ENCODE data around the gene LGI4.
"Not testable (repeated sequence)": the region's sequence is repeated elsewhere in the genome, so short reads cannot be mapped to it uniquely, and the experiment has no call there.

Gene LGI4

DNA sequence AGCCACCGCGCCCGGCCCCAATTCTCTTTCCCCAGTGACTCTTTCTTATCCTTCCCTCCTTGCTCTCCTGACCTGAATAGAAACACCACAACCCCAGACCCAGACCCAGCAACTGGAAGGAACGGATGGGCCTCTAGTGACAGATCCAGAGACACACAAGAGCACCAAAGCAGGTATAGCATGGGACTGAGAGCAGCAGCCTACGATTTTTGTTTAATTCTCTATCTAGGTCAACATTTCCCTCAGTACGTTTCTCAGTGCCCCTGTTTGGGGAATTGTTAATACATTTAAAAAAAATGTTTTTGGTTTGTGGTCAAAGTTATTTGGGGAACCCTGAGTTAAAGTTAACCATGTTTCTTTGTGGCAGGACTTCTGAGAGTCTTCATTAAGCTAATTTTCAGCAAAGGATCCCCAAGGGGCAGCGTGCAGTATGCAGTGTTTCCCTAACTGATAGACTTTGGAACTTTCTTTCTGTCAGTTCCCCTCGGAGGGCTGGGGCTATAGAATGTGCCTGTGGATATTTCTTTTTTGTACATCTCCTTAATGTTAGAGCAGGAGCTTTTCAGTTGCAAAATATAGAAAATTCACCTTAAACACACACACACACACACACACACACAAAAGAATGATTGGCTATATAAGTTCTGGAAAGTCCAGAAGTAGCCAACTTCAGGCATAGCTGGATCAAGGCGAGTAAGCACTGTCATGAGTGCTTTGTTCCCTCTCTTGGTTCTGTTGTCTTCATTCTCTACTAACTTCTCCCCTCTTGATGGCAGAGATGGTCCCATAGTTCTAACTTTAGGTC is 26.0 kb upstream of the LGI4 start:
- DNase-seq: no peak

DNA sequence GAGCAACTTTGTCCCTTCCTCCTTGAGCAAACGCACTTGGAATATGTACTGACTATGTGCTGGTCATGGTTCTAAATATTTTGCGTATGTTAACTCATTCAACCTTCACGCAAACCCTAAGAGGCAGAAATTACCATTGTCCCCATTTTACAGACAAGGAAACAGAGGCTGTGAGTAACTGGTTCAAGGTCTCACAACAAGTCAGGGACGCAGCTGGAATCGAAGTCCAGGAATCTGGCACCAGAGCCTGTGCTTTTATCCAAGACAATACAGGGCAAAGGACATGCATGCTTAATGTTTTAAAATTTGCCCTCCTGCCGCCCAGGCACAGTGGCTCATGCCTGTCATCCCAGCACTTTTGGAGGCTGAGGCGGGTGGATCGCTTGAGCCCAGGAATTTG is 24.7 kb upstream of the LGI4 start:
- no peak for DNase-seq

DNA sequence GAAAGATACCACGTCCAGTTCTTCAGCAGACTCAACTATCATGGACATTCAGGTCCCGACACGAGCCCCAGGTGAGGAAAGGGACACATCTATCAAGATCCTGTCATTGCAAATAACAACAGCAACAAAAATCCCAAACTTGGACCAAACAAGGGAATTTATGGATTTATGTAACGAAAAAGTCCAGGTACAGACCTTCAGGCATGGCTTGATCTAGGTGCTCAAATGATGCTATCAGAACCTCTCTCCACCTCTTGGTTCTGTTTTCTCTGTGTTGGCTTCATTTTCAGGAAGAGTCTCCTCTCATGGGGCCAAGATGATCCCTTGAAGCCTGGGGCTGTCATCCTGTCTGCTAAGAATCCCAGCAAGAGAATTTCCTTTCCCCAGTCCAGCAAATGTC is 22.6 kb upstream of the LGI4 start:
- DNase-seq: no peak

DNA sequence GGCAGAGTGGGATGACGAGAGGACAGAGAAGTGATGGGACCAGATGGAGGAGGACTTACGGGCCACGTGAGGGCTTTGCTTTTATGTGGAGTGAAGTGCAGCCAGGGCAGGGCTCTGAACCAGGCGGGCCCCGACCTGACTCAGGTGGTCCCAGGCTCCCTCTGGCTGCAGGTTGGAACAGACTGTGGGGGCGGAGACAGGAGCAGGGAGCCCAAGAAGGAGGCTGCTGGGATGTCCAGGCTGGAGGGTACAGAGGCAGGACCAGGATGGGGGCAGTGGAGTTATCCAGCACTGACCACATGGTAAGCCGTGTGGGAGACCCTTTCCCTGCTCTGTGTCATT is 21.8 kb upstream of the LGI4 start:
- DNase-seq: no peak

DNA sequence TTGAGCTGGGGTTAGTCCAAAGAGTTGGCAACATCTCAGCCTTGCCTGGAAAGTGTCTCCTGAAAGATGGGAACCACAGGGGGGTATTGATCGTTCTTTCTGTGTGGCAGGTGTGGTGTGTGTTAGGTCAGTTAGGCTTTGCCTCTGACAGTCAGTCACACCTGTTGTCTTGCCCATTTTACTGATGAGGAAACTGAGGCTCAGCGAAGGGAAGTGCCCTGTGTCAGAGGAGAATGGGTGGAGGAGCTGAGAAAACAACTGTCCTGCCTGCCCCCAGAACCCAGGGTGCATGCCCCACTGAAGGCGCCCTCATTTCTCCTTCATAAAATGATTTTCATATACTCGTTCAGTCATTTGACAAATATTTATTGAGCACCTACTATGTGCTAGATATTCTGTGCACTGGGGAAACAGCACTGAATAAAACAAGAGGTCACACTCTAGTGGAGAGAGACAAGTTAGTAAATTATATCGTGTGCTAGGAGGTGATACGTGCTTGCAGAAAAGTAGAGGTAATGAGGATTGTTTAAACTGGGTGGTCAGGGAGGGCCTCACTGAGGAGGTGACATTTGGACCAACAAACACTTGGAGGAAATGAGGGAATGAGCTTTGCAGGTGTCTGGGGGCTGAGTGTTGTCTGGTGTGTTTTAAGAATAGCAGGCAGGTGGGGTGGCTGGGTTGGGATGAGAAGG is 21.3 kb upstream of the LGI4 start:
- no peak for DNase-seq

DNA sequence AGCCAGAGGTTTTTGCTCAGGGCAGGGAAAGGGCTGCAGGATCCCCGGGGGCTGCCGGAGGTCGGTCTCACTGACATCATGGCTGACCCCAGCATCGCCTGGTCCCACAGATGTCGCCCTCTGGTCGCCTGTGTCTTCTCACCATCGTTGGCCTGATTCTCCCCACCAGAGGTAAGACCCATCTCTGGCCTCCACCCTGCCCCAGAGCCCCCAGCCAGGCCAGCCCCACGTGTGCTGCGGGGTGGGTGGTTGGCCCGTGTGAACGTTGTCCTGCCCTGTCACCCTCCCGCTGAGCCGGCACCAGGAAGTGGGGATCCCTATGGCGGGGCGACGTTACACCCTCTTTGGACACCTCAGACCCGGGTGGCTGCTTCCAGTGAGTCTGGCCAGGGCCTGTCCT is 20.6 kb upstream of the LGI4 start:
- no peak for DNase-seq

GRCh38 chr19:35154525-35155406 is 19.9 kb upstream of the LGI4 start, which contains the start of gene FXYD5:
FXYD5 (plus strand) TSS chr19:35154735; CDS start chr19:35155551, 816 bp downstream.
- peak; percentile 89 for DNase-seq

- no peak for DNase-seq
Measured at GRCh38 chr19:35153701-35154524, 19.1 kb upstream of the LGI4 start.

DNA sequence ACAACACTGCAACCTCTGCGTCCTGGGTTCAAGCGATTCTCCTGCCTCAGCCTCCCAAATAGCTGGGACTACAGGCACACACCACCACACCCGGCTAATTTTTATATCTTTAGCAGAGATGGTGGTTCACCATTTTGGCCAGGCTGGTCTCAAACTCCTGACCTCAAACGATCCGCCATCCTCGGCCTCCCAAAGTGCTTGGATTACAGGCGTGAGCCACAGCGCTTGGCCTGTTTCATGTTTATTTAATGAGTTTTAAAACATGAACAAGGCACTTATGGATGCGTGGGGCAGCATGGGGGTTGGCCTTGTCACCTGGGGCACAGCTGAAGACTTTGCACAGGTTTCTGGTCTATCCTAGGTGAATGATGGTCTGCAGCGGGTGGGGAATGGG is 18.3 kb upstream of the LGI4 start:
- not testable (repeated sequence) for DNase-seq

- no peak for DNase-seq
Measured at GRCh38 chr19:35151273-35152065, 16.6 kb upstream of the LGI4 start.

- no peak for DNase-seq
Measured at GRCh38 chr19:35150445-35150844, 15.6 kb upstream of the LGI4 start.

GRCh38 chr19:35149463-35149862 is 14.6 kb upstream of the LGI4 start:
- DNase-seq: no peak

DNA sequence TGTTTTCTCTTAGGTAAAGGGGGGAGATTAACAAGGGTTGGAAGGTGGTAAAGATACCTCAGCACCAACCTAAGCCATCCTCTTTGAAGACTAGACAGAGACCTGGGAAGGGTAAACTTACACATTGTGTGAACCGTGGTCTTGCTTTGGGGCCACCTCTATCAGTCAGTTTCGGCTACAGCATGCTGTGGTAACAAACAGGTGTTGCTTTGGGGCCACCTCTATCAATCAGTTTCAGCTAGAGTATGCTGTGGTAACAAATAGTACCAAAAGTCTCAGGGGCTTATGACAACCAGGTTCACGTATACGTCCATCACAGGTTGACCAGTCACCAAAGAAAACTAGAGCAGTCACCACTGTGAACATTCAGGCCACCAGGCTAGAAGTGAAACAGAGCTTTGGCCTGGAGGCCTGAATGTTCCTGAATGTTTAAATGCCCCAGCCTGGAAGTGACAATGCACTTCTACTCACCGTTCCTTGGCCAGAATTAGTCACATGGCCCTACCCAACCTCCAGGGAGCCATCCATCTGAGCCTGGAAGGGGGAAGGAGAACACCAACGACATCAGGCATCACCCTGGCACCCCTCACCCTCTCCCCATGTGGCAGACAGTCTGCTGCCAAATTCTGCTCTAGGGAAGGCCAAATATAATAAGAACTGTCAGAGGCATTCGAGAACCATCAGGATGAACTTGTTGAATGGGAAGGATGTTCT is 12.0 kb upstream of the LGI4 start:
- peak; percentile 29 for DNase-seq

GRCh38 chr19:35144600-35145436 is 10.0 kb upstream of the LGI4 start:
- no peak for DNase-seq

DNA sequence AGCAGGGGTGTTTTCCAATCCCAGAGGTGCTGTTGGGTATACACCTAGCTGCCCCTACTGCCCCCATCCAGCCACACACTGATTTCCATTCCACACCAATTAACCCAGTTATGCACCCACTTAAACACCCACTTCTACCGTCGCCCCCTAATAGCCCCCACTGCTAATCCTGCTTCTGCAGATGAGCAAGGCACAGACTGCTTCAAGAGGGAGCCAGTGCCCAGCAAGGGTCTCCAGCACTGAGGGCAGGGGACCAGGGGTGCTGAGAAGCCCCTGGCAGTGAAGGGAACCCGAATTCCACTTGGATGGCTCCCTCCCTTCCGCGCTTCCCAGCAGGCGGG is 9.4 kb upstream of the LGI4 start:
- DNase-seq: no peak

GRCh38 chr19:35143818-35144217 is 9.0 kb upstream of the LGI4 start:
- DNase-seq: no peak

GRCh38 chr19:35143231-35143715 is 8.4 kb upstream of the LGI4 start, which contains the start of gene FXYD7:
FXYD7 (plus strand) TSS chr19:35143255; CDS start chr19:35143334, 79 bp downstream.
- no peak for DNase-seq

- DNase-seq: peak; percentile 29
Measured at GRCh38 chr19:35142606-35143230, 7.9 kb upstream of the LGI4 start.

- DNase-seq: peak; percentile 32
Measured at GRCh38 chr19:35141837-35142605, 7.2 kb upstream of the LGI4 start.
